ENCODE data around the gene CLOCK.

GRCh38 chr4:55437356-55437796 lies 109.3 kb downstream of the CLOCK start:
- TF ChIP-seq CTCF (IDR thresholded peaks at IDR 0.05) (no peak), NR3C1 (IDR thresholded peaks at IDR 0.05) (no peak), HOXA7 (CRISPR knock-in tag; IDR thresholded peaks at IDR 0.05) (no peak), EHF (CRISPR knock-in tag; IDR thresholded peaks at IDR 0.05) (no peak), CEBPB (IDR thresholded peaks at IDR 0.05) (no peak), JUN (IDR thresholded peaks at IDR 0.05) (no peak), POLR2A (IDR thresholded peaks at IDR 0.05; ENCODE audit: low read length) (no peak), MAX (IDR thresholded peaks at IDR 0.05) (no peak), PBX3 (IDR thresholded peaks at IDR 0.05) (no peak), USF2 (IDR thresholded peaks at IDR 0.05) (no peak), FOSB (CRISPR knock-in tag; IDR thresholded peaks at IDR 0.05) (no peak)
- TF ChIP-seq, protein P1, sequence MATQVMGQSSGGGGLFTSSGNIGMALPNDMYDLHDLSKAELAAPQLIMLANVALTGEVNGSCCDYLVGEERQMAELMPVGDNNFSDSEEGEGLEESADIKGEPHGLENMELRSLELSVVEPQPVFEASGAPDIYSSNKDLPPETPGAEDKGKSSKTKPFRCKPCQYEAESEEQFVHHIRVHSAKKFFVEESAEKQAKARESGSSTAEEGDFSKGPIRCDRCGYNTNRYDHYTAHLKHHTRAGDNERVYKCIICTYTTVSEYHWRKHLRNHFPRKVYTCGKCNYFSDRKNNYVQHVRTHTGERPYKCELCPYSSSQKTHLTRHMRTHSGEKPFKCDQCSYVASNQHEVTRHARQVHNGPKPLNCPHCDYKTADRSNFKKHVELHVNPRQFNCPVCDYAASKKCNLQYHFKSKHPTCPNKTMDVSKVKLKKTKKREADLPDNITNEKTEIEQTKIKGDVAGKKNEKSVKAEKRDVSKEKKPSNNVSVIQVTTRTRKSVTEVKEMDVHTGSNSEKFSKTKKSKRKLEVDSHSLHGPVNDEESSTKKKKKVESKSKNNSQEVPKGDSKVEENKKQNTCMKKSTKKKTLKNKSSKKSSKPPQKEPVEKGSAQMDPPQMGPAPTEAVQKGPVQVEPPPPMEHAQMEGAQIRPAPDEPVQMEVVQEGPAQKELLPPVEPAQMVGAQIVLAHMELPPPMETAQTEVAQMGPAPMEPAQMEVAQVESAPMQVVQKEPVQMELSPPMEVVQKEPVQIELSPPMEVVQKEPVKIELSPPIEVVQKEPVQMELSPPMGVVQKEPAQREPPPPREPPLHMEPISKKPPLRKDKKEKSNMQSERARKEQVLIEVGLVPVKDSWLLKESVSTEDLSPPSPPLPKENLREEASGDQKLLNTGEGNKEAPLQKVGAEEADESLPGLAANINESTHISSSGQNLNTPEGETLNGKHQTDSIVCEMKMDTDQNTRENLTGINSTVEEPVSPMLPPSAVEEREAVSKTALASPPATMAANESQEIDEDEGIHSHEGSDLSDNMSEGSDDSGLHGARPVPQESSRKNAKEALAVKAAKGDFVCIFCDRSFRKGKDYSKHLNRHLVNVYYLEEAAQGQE (IDR thresholded peaks at IDR 0.05): no peak
